ENCODE measurements around the gene ZBTB42. TPM values are rescaled to one million over a fixed set of nuclear protein-coding genes. Genes with fewer than 3 reads are reported as not detected.

The ZBTB42 gene
- total and polyA plus RNA-seq, 7 donors = 1.5 to 5.5 (median 4.2) TPM

GRCh38 chr14:104824353-104824997 is 23.6 kb downstream of the ZBTB42 start:
- no peak overlapping the region for H3K27ac ChIP-seq
- DNase-seq = no peak
- no peaks in the 10 kb centered on the region for H3K9me3 ChIP-seq
- H3K36me3 ChIP-seq = no peaks in the 10 kb centered on the region
- intact Hi-C loops (cut with DNase I) = no loop called here
- H3K4me3 ChIP-seq = no peak overlapping the region
- H3K27me3 ChIP-seq = peaks cover 0 to 8% (median 0%) of the 10 kb centered on the region in 3 donors
- peaks cover 0 to 40% (median 35%) of the 10 kb centered on the region in 4 donors for H3K4me1 ChIP-seq
- TF ChIP-seq POLR2AphosphoS5 (IDR thresholded peaks at IDR 0.05) (no peak), EP300 (IDR thresholded peaks at IDR 0.05) (no peak), CTCF (IDR thresholded peaks at IDR 0.05) (no peak), POLR2A (IDR thresholded peaks at IDR 0.05) (no peak)
- WGBS, 2 donors = 95 to 97% methylated on average over 2 of the region's 2 CpGs

- Histone ChIP-seq H3K9me3 (no peaks in the 10 kb centered on the region), H3K27ac (peak overlapping the region; percentile 54 to 68 (median 64)), H3K4me3 (peak overlapping the region; percentile 36 to 69 (median 55)), H3K4me1 (peaks cover 0 to 29% (median 26%) of the 10 kb centered on the region in 4 donors), H3K27me3 (peaks cover 0 to 8% (median 0%) of the 10 kb centered on the region in 3 donors), H3K36me3 (no peaks in the 10 kb centered on the region)
- DNase-seq = peak; percentile 94
- TF ChIP-seq POLR2AphosphoS5 (IDR thresholded peaks at IDR 0.05) = peak in 3 of 4 donors; percentile 11 to 33 (median 13)
- TF ChIP-seq EP300 (IDR thresholded peaks at IDR 0.05) = no peak
- TF ChIP-seq POLR2A (IDR thresholded peaks at IDR 0.05) = no peak
- TF ChIP-seq CTCF (IDR thresholded peaks at IDR 0.05) = peak; percentile 11 to 88 (median 70)
- 1% methylated on average over 54 of the region's 54 CpGs for WGBS, 2 donors
- intact Hi-C loops (cut with DNase I) = loop anchor here (1.0 to 5.0 kb wide), 3 partner anchors 38 to 74 kb away; partner anchors contain the start of genes CEP170B and SIVA1
Measured at GRCh38 chr14:104826189-104826860, 25.4 kb downstream of the ZBTB42 start.

- TF ChIP-seq POLR2A (IDR thresholded peaks at IDR 0.05) (no peak), POLR2AphosphoS5 (IDR thresholded peaks at IDR 0.05) (no peak), CTCF (IDR thresholded peaks at IDR 0.05) (no peak), EP300 (IDR thresholded peaks at IDR 0.05) (no peak)
- DNase-seq = no peak
- Histone ChIP-seq H3K27ac (peak overlapping the region in 3 of 4 donors; percentile 27 to 53 (median 41)), H3K9me3 (no peaks in the 10 kb centered on the region), H3K4me1 (peaks cover 0 to 24% (median 23%) of the 10 kb centered on the region in 4 donors), H3K27me3 (peaks cover 0 to 8% (median 0%) of the 10 kb centered on the region in 3 donors), H3K36me3 (no peaks in the 10 kb centered on the region), H3K4me3 (peak overlapping the region; percentile 29 to 69 (median 55))
- WGBS, 2 donors = 1 to 4% methylated on average over 27 of the region's 27 CpGs
- intact Hi-C loops (cut with DNase I) = loop anchor here (1.0 to 5.0 kb wide), 3 partner anchors 38 to 75 kb away; partner anchors contain the start of genes CEP170B and SIVA1
Measured at GRCh38 chr14:104826861-104827176, 25.9 kb downstream of the ZBTB42 start.

GRCh38 chr14:104827177-104828055 is 26.5 kb downstream of the ZBTB42 start:
- peak overlapping the region; percentile 29 to 69 (median 55) for H3K4me3 ChIP-seq
- DNase-seq = peak; percentile 74
- H3K27ac ChIP-seq = peak overlapping the region in 2 of 4 donors; percentile 27 to 41
- 3 to 7% methylated on average over 39 of the region's 39 CpGs for WGBS, 2 donors
- no peaks in the 10 kb centered on the region for H3K36me3 ChIP-seq
- no peaks in the 10 kb centered on the region for H3K9me3 ChIP-seq
- intact Hi-C loops (cut with DNase I) = loop anchor here (2.0 to 5.0 kb wide), 2 partner anchors 37 to 75 kb away; partner anchors contain the start of genes CEP170B and SIVA1
- peaks cover 0 to 8% (median 0%) of the 10 kb centered on the region in 3 donors for H3K27me3 ChIP-seq
- peaks cover 0 to 24% (median 23%) of the 10 kb centered on the region in 4 donors for H3K4me1 ChIP-seq
- TF ChIP-seq CTCF (IDR thresholded peaks at IDR 0.05) (peak in 3 of 4 experiments; percentile 32 to 53 (median 43)), EP300 (IDR thresholded peaks at IDR 0.05) (no peak), POLR2AphosphoS5 (IDR thresholded peaks at IDR 0.05) (no peak), POLR2A (IDR thresholded peaks at IDR 0.05) (no peak)
